Astrocyte (in vitro differentiated cells and primary cell): Measurements from ENCODE around the gene DEGS1. TPM values are rescaled to one million over a fixed set of nuclear protein-coding genes. Genes with fewer than 3 reads are reported as not detected.

Experiments used
- DNase-seq: peaks from one replicate; pipeline ENCODE4 v3.0.0-alpha.2; 2010; ENCODE audit warnings: low read depth
- FAIRE-seq: peaks from 2 replicates; lab custom pipeline; 2011; peaks lifted over from hg19 to GRCh38; lab: Jason Lieb, UNC
- H2AFZ ChIP-seq: 2 replicates; pipeline ENCODE4 v1.6.0; 2012; ENCODE audit warnings: low read depth, low read length, inconsistent platforms
- H3K27ac ChIP-seq: 2 replicates; pipeline ENCODE4 v1.5.1; 2011; ENCODE audit warnings: low read depth, low read length, inconsistent platforms
- H3K27me3 ChIP-seq: 2 replicates; pipeline ENCODE4 v1.6.0; 2011; ENCODE audit warnings: low read length, inconsistent platforms; ENCODE audit not compliant: insufficient read depth
- H3K36me3 ChIP-seq: 2 replicates; pipeline ENCODE4 v1.5.1; 2011; ENCODE audit warnings: low read length, inconsistent platforms; ENCODE audit not compliant: insufficient read depth
- H3K4me1 ChIP-seq: 2 replicates; pipeline ENCODE4 v1.5.1; 2011; ENCODE audit warnings: low read length, inconsistent platforms; ENCODE audit not compliant: insufficient read depth
- H3K4me2 ChIP-seq: 2 replicates; pipeline ENCODE4 v1.6.0; 2012; ENCODE audit warnings: low read length, inconsistent platforms
- H3K4me3 ChIP-seq: 2 replicates; pipeline ENCODE4 v1.5.1; 2011; ENCODE audit warnings: low read depth, mild to moderate bottlenecking, low read length, inconsistent platforms; ENCODE audit not compliant: insufficient read depth
- H3K79me2 ChIP-seq: 2 replicates; pipeline ENCODE4 v1.6.0; 2012; ENCODE audit warnings: mild to moderate bottlenecking, low read length, inconsistent platforms; ENCODE audit not compliant: insufficient read depth
- H3K9ac ChIP-seq: 2 replicates; pipeline ENCODE4 v1.6.0; 2012; ENCODE audit warnings: mild to moderate bottlenecking, low read length, inconsistent platforms
- H3K9me3 ChIP-seq: 2 replicates; pipeline ENCODE4 v1.5.1; 2012; ENCODE audit warnings: low read depth, mild to moderate bottlenecking, low read length, inconsistent platforms; ENCODE audit not compliant: insufficient read depth
- H4K20me1 ChIP-seq: 2 replicates; pipeline ENCODE4 v1.6.0; 2012; ENCODE audit warnings: low read length, inconsistent platforms; ENCODE audit not compliant: insufficient read depth
- H3K27ac Mint-ChIP-seq: one replicate; pipeline ENCODE4 v1.8.0; 2021; ENCODE audit warnings: mild to moderate bottlenecking, mixed read lengths; ENCODE audit not compliant: unreplicated experiment
- H3K27me3 Mint-ChIP-seq: one replicate; pipeline ENCODE4 v1.8.0; 2021; ENCODE audit warnings: low read depth, mixed read lengths; ENCODE audit not compliant: unreplicated experiment
- H3K36me3 Mint-ChIP-seq: one replicate; pipeline ENCODE4 v1.8.0; 2021; ENCODE audit warnings: low read depth, mixed read lengths; ENCODE audit not compliant: unreplicated experiment
- H3K4me1 Mint-ChIP-seq: one replicate; pipeline ENCODE4 v1.8.0; 2021; ENCODE audit warnings: low read depth, mixed read lengths; ENCODE audit not compliant: unreplicated experiment
- H3K4me3 Mint-ChIP-seq: one replicate; pipeline ENCODE4 v1.8.0; 2021; ENCODE audit warnings: mild to moderate bottlenecking, moderate library complexity, mixed read lengths; ENCODE audit not compliant: unreplicated experiment
- H3K9me3 Mint-ChIP-seq: one replicate; pipeline ENCODE4 v1.8.0; 2021; ENCODE audit warnings: mild to moderate bottlenecking, mixed read lengths; ENCODE audit not compliant: unreplicated experiment
- EZH2 ChIP-seq: IDR thresholded peaks from 2 replicates; pipeline ENCODE4 v1.6.1; 2012; ENCODE audit warnings: mild to moderate bottlenecking, low read length, inconsistent platforms; ENCODE audit not compliant: insufficient read depth
- total RNA-seq: library from RNA; stranded (reverse); gene quantifications from 2 replicates; pipeline ENCODE4 v1.2.1, GENCODE V29; 2021
- TF ChIP-seq, protein P1 (sequence below): IDR thresholded peaks from 2 replicates; pipeline ENCODE4 v1.5.1; 2011; ENCODE audit warnings: low read depth, mild to moderate bottlenecking, inconsistent platforms, low read length, moderate library complexity; ENCODE audit not compliant: insufficient read depth

DEGS1 gene
- total RNA-seq, 1 donor from 2014 or later = 115 TPM

DNA sequence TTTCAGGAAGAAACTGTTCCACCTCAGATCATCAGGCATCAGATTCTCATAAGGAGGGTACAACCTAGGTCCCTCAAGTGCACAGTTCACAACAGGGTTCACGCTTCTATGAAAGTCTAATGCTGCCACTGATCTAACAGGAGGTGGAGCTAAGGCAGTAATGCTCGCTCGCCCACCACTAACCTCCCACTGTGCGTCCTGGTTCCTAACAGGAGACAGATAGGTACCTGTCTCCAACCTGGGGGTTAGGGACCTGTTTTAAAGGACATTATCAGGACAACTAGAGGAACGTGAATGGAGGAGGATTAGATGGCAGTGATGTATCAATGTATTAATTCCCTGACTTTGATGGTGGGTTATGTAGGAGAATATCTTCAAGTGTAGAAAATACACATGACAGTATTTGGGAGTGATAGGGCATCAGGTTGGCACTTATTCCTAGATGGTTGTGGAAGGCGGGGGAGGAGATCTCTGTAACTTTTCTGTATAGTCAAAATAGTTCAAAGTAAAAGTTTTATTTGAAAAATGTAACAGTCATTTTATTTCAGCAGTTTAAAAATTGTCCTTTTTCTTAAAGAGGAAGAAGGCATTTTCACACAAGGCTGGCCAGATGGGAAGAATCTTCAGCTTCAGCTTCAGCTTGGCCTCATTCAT lies 43.9 kb downstream of the DEGS1 start:
- Mint-ChIP-seq H3K27me3 (no peaks in the 10 kb centered on the region), H3K4me1 (peaks cover 13% of the 10 kb centered on the region)
- FAIRE-seq = no peak

DNA sequence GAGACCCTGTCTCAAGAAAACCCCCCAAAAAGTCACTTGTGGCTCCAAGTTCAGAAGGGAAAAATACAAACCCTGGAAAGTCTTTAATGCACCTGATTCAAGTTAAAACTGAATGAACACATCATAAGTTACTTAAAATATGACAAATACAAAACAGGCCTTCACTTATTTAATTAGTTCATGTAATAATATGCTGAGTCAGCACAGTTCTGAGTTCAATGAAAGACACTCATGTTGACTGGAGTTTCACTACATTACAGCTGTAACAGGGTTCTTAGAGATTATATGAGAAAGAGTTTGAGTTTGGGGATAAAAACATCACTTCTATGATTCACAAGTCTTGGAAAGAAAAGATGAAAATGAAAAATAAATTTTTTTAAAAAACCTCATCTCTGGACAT lies 51.0 kb downstream of the DEGS1 start:
- Mint-ChIP-seq H3K9me3 (no peaks in the 10 kb centered on the region), H3K27ac (no peak overlapping the region), H3K27me3 (no peaks in the 10 kb centered on the region), H3K4me3 (no peak overlapping the region), H3K36me3 (peaks cover 10% of the 10 kb centered on the region), H3K4me1 (peaks cover 2% of the 10 kb centered on the region)
- no peak for FAIRE-seq
- H3K79me2 ChIP-seq = no peaks in the 10 kb centered on the region
- no peak for DNase-seq
- H3K36me3 ChIP-seq = peaks cover 34% of the 10 kb centered on the region
- TF ChIP-seq, protein P1, sequence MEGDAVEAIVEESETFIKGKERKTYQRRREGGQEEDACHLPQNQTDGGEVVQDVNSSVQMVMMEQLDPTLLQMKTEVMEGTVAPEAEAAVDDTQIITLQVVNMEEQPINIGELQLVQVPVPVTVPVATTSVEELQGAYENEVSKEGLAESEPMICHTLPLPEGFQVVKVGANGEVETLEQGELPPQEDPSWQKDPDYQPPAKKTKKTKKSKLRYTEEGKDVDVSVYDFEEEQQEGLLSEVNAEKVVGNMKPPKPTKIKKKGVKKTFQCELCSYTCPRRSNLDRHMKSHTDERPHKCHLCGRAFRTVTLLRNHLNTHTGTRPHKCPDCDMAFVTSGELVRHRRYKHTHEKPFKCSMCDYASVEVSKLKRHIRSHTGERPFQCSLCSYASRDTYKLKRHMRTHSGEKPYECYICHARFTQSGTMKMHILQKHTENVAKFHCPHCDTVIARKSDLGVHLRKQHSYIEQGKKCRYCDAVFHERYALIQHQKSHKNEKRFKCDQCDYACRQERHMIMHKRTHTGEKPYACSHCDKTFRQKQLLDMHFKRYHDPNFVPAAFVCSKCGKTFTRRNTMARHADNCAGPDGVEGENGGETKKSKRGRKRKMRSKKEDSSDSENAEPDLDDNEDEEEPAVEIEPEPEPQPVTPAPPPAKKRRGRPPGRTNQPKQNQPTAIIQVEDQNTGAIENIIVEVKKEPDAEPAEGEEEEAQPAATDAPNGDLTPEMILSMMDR = no peak
- no peak for TF ChIP-seq EZH2
- no peaks in the 10 kb centered on the region for H4K20me1 ChIP-seq
- H2AFZ ChIP-seq = no peak overlapping the region
- H3K9ac ChIP-seq = no peak overlapping the region
- no peak overlapping the region for H3K4me2 ChIP-seq
- no peaks in the 10 kb centered on the region for H3K27me3 ChIP-seq
- no peaks in the 10 kb centered on the region for H3K9me3 ChIP-seq
- H3K27ac ChIP-seq = no peak overlapping the region
- H3K4me3 ChIP-seq = no peak overlapping the region
- no peaks in the 10 kb centered on the region for H3K4me1 ChIP-seq

More for the DNA sequence above, 43.9 kb downstream of the DEGS1 start:
- Histone ChIP-seq H3K4me3 (no peak overlapping the region), H3K4me2 (no peak overlapping the region), H3K27me3 (no peaks in the 10 kb centered on the region), H3K9me3 (no peaks in the 10 kb centered on the region), H4K20me1 (no peaks in the 10 kb centered on the region), H3K9ac (no peak overlapping the region), H3K79me2 (no peaks in the 10 kb centered on the region), H3K4me1 (peaks cover 14% of the 10 kb centered on the region), H3K27ac (no peak overlapping the region), H2AFZ (no peak overlapping the region), H3K36me3 (peaks cover 18% of the 10 kb centered on the region)
- no peak overlapping the region for H3K27ac Mint-ChIP-seq
- TF ChIP-seq EZH2 = no peak
- TF ChIP-seq, protein P1 = no peak
- no peak for DNase-seq
- no peaks in the 10 kb centered on the region for H3K9me3 Mint-ChIP-seq
- peaks cover 18% of the 10 kb centered on the region for H3K36me3 Mint-ChIP-seq
- no peak overlapping the region for H3K4me3 Mint-ChIP-seq

DNA sequence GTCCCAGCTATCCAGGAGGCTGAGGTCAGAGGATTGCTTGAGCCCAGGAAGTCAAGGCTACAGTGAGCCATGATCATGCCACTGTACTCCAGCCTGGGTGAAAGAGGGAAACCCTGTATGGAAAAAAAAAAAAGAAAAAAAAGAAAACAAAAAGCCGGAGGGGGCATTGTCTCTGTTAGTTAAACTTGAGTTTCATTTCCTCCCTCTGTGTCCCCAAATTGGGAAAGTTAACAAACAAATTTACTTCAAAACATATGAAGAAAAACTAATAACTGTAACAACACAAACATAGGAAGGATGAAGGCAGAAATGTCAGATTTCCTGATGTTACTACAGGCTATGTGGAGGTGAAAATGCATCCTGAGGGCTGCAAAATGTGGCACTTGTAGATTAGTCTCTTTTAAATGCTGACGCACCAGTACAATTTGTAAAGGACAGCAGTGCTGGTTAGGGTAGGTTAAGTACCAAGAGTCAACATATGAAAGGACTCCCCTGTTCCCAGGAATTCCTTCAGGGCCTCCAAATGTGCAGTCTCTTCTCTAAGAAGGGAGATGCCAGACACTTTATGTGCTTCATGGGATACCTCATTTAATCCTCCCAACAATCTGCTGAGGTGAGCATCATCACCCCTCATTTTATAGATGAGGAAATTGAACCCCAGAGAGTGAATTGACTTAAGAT lies 52.9 kb downstream of the DEGS1 start:
- Mint-ChIP-seq H3K4me3 (no peak overlapping the region), H3K27ac (no peak overlapping the region)
- H3K4me2 ChIP-seq = no peak overlapping the region

More for the DNA sequence above, 52.9 kb downstream of the DEGS1 start:
- peaks cover 27% of the 10 kb centered on the region for H3K36me3 ChIP-seq
- no peak overlapping the region for H3K4me3 ChIP-seq
- H3K9me3 ChIP-seq = no peaks in the 10 kb centered on the region
- no peaks in the 10 kb centered on the region for H3K9me3 Mint-ChIP-seq
- no peaks in the 10 kb centered on the region for H3K4me1 ChIP-seq
- no peak for DNase-seq
- no peaks in the 10 kb centered on the region for H4K20me1 ChIP-seq
- FAIRE-seq = no peak
- peaks cover 6% of the 10 kb centered on the region for H3K36me3 Mint-ChIP-seq
- TF ChIP-seq EZH2 = no peak
- TF ChIP-seq, protein P1 = no peak
- H3K27me3 ChIP-seq = no peaks in the 10 kb centered on the region
- H3K4me1 Mint-ChIP-seq = peaks cover 2% of the 10 kb centered on the region
- H3K27me3 Mint-ChIP-seq = no peaks in the 10 kb centered on the region
- H2AFZ ChIP-seq = no peak overlapping the region
- no peak overlapping the region for H3K9ac ChIP-seq
- H3K79me2 ChIP-seq = no peaks in the 10 kb centered on the region
- no peak overlapping the region for H3K27ac ChIP-seq
